ENCODE results near the gene GLIS2.
A peak's percentile ranks its signal among the peaks of the same experiment; 100 is the strongest.

GLIS2 gene

GRCh38 chr16:4327386-4328045 is 11.6 kb downstream of the GLIS2 start:
- no peak overlapping the region for H3K27ac ChIP-seq
- no peak for TF ChIP-seq ZFX (IDR thresholded peaks at IDR 0.05; ENCODE audit: borderline replicate concordance)
- TF ChIP-seq, protein P1, sequence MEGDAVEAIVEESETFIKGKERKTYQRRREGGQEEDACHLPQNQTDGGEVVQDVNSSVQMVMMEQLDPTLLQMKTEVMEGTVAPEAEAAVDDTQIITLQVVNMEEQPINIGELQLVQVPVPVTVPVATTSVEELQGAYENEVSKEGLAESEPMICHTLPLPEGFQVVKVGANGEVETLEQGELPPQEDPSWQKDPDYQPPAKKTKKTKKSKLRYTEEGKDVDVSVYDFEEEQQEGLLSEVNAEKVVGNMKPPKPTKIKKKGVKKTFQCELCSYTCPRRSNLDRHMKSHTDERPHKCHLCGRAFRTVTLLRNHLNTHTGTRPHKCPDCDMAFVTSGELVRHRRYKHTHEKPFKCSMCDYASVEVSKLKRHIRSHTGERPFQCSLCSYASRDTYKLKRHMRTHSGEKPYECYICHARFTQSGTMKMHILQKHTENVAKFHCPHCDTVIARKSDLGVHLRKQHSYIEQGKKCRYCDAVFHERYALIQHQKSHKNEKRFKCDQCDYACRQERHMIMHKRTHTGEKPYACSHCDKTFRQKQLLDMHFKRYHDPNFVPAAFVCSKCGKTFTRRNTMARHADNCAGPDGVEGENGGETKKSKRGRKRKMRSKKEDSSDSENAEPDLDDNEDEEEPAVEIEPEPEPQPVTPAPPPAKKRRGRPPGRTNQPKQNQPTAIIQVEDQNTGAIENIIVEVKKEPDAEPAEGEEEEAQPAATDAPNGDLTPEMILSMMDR (IDR thresholded peaks at IDR 0.05): no peak

GRCh38 chr16:4328046-4328781 is 12.3 kb downstream of the GLIS2 start:
- no peak overlapping the region for H3K27ac ChIP-seq
- TF ChIP-seq, protein P1 (IDR thresholded peaks at IDR 0.05): no peak
- TF ChIP-seq ZFX (IDR thresholded peaks at IDR 0.05; ENCODE audit: borderline replicate concordance): no peak

- H3K27ac ChIP-seq: no peak overlapping the region
- TF ChIP-seq, protein P1 (IDR thresholded peaks at IDR 0.05): no peak
- no peak for TF ChIP-seq ZFX (IDR thresholded peaks at IDR 0.05; ENCODE audit: borderline replicate concordance)
These were observed 13.2 kb downstream of the GLIS2 start for GRCh38 chr16:4328782-4329775.

DNA sequence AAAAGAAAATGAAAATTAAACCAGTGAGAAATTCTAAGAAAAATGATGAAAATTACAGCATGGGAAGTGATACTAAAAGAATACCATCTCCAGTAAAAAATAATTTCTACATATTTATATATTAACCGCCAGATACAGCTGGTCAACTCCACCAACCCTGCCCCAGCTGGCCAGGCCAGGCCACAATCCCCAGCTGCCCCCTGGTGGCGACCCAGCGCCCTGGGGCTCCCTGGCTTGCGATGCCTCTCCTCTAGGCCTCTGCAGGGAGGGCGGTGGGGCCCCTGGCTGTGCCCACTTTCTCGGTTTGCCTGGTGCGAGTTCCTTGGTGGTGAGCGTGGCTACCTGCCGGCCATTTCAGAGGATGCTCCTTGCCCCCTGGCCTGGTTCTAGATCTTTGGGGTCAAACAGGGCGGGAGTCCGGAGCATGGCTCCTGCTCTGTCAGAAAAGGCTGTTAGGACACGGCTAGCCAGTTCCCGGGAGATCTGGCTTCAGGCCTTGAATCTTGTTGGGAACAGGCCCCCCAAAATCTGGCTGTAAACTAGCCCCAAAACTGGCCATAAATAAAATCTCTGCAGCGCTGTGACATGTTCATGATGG is 14.5 kb downstream of the GLIS2 start:
- TF ChIP-seq ZFX (IDR thresholded peaks at IDR 0.05; ENCODE audit: borderline replicate concordance): no peak
- TF ChIP-seq, protein P1 (IDR thresholded peaks at IDR 0.05): peak; percentile 96
- no peak overlapping the region for H3K27ac ChIP-seq

DNA sequence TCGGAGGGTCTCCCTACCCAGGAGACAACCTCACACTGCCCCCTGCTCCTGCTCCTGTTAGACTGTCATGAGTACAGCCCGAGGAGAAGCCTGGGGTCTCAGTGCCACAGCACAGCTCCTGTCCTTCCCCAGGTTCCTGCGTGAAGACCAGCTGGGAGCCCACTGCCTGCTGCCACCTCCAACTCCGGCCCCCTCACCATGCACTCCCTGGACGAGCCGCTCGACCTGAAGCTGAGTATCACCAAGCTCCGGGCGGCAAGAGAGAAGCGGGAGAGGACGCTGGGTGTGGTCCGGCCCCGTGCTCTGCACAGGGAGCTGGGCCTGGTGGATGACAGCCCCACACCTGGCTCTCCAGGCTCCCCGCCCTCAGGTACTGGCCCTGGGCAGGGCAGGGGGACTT is 16.2 kb downstream of the GLIS2 start:
- no peak overlapping the region for H3K27ac ChIP-seq
- TF ChIP-seq, protein P1 (IDR thresholded peaks at IDR 0.05): no peak
- no peak for TF ChIP-seq ZFX (IDR thresholded peaks at IDR 0.05; ENCODE audit: borderline replicate concordance)

- no peak overlapping the region for H3K27ac ChIP-seq
- no peak for TF ChIP-seq ZFX (IDR thresholded peaks at IDR 0.05; ENCODE audit: borderline replicate concordance)
- TF ChIP-seq, protein P1 (IDR thresholded peaks at IDR 0.05): no peak
These were observed 16.9 kb downstream of the GLIS2 start for GRCh38 chr16:4332623-4333307.

Data from 22Rv1 (cell line).